ENCODE results near the gene PRMT7. TPM values are rescaled to one million over a fixed set of nuclear protein-coding genes. Genes with fewer than 3 reads are reported as not detected.

Gene PRMT7
- total RNA-seq, 1 donor from 2014 or later, result 80.6 TPM

GRCh38 chr16:68347605-68348004 is 36.8 kb downstream of the PRMT7 start:
- no peaks in the 10 kb centered on the region for H3K27me3 Mint-ChIP-seq (ENCODE audit: insufficient read depth)
- no peaks in the 10 kb centered on the region for H3K9me3 Mint-ChIP-seq
- intact Hi-C loops (cut with micrococcal nuclease), result no loop called here
- DNase-seq (ENCODE audit: low spot score), result no peak
- no peak overlapping the region for H3K27ac Mint-ChIP-seq
- H3K4me3 Mint-ChIP-seq, result no peak overlapping the region
- peaks cover 64% of the 10 kb centered on the region for H3K36me3 Mint-ChIP-seq (ENCODE audit: low read depth)
- peaks cover 19% of the 10 kb centered on the region for H3K4me1 Mint-ChIP-seq (ENCODE audit: low read depth)

GRCh38 chr16:68348639-68349445 is 38.0 kb downstream of the PRMT7 start:
- Mint-ChIP-seq H3K36me3 (ENCODE audit: low read depth) (peaks cover 71% of the 10 kb centered on the region), H3K27me3 (ENCODE audit: insufficient read depth) (no peaks in the 10 kb centered on the region), H3K9me3 (no peaks in the 10 kb centered on the region), H3K4me3 (no peak overlapping the region), H3K4me1 (ENCODE audit: low read depth) (peaks cover 19% of the 10 kb centered on the region), H3K27ac (no peak overlapping the region)
- DNase-seq (ENCODE audit: low spot score), result no peak
- intact Hi-C loops (cut with micrococcal nuclease), result no loop called here

- Mint-ChIP-seq H3K27me3 (ENCODE audit: insufficient read depth) (no peaks in the 10 kb centered on the region), H3K4me3 (no peak overlapping the region), H3K27ac (no peak overlapping the region), H3K36me3 (ENCODE audit: low read depth) (peaks cover 78% of the 10 kb centered on the region), H3K9me3 (no peaks in the 10 kb centered on the region), H3K4me1 (ENCODE audit: low read depth) (peaks cover 25% of the 10 kb centered on the region)
- intact Hi-C loops (cut with micrococcal nuclease), result no loop called here
- DNase-seq (ENCODE audit: low spot score), result no peak
Observed at GRCh38 chr16:68349838-68350410, 39.1 kb downstream of the PRMT7 start.

GRCh38 chr16:68350813-68351350 is 40.1 kb downstream of the PRMT7 start:
- intact Hi-C loops (cut with micrococcal nuclease), result no loop called here
- DNase-seq (ENCODE audit: low spot score), result no peak
- Mint-ChIP-seq H3K36me3 (ENCODE audit: low read depth) (peaks cover 77% of the 10 kb centered on the region), H3K27ac (no peak overlapping the region), H3K27me3 (ENCODE audit: insufficient read depth) (no peaks in the 10 kb centered on the region), H3K4me3 (no peak overlapping the region), H3K9me3 (no peaks in the 10 kb centered on the region), H3K4me1 (ENCODE audit: low read depth) (peaks cover 32% of the 10 kb centered on the region)

- Mint-ChIP-seq H3K27me3 (ENCODE audit: insufficient read depth) (peaks cover 1% of the 10 kb centered on the region), H3K4me1 (ENCODE audit: low read depth) (peaks cover 38% of the 10 kb centered on the region), H3K27ac (no peak overlapping the region), H3K9me3 (no peaks in the 10 kb centered on the region), H3K36me3 (ENCODE audit: low read depth) (peaks cover 74% of the 10 kb centered on the region), H3K4me3 (no peak overlapping the region)
- no peak for DNase-seq (ENCODE audit: low spot score)
- intact Hi-C loops (cut with micrococcal nuclease), result no loop called here
Observed at GRCh38 chr16:68351463-68351862, 40.6 kb downstream of the PRMT7 start.

- H3K4me3 Mint-ChIP-seq, result no peak overlapping the region
- H3K27me3 Mint-ChIP-seq (ENCODE audit: insufficient read depth), result peaks cover 2% of the 10 kb centered on the region
- H3K27ac Mint-ChIP-seq, result no peak overlapping the region
- intact Hi-C loops (cut with micrococcal nuclease), result no loop called here
- peaks cover 74% of the 10 kb centered on the region for H3K36me3 Mint-ChIP-seq (ENCODE audit: low read depth)
- H3K4me1 Mint-ChIP-seq (ENCODE audit: low read depth), result peaks cover 38% of the 10 kb centered on the region
- no peaks in the 10 kb centered on the region for H3K9me3 Mint-ChIP-seq
- no peak for DNase-seq (ENCODE audit: low spot score)
Observed at GRCh38 chr16:68351991-68352431, 41.2 kb downstream of the PRMT7 start.

GRCh38 chr16:68353366-68353765 is 42.5 kb downstream of the PRMT7 start:
- Mint-ChIP-seq H3K4me1 (ENCODE audit: low read depth) (peaks cover 41% of the 10 kb centered on the region), H3K27ac (no peak overlapping the region), H3K4me3 (no peak overlapping the region), H3K9me3 (no peaks in the 10 kb centered on the region), H3K27me3 (ENCODE audit: insufficient read depth) (peaks cover 2% of the 10 kb centered on the region), H3K36me3 (ENCODE audit: low read depth) (peaks cover 72% of the 10 kb centered on the region)
- DNase-seq (ENCODE audit: low spot score), result no peak
- intact Hi-C loops (cut with micrococcal nuclease), result no loop called here

GRCh38 chr16:68354816-68355215 is 44.0 kb downstream of the PRMT7 start:
- Mint-ChIP-seq H3K36me3 (ENCODE audit: low read depth) (peaks cover 63% of the 10 kb centered on the region), H3K9me3 (no peaks in the 10 kb centered on the region), H3K27ac (peak overlapping the region; percentile 29), H3K4me3 (no peak overlapping the region), H3K27me3 (ENCODE audit: insufficient read depth) (peaks cover 2% of the 10 kb centered on the region), H3K4me1 (ENCODE audit: low read depth) (peaks cover 40% of the 10 kb centered on the region)
- DNase-seq (ENCODE audit: low spot score), result no peak
- intact Hi-C loops (cut with micrococcal nuclease), result no loop called here

GRCh38 chr16:68355447-68356248 is 44.8 kb downstream of the PRMT7 start:
- no peaks in the 10 kb centered on the region for H3K9me3 Mint-ChIP-seq
- H3K27me3 Mint-ChIP-seq (ENCODE audit: insufficient read depth), result peaks cover 2% of the 10 kb centered on the region
- no peak overlapping the region for H3K27ac Mint-ChIP-seq
- H3K36me3 Mint-ChIP-seq (ENCODE audit: low read depth), result peaks cover 60% of the 10 kb centered on the region
- intact Hi-C loops (cut with micrococcal nuclease), result loop anchor here (1.0 kb wide), 2 partner anchors 14 to 97 kb away; no protein-coding TSS in a partner anchor
- peaks cover 40% of the 10 kb centered on the region for H3K4me1 Mint-ChIP-seq (ENCODE audit: low read depth)
- peak overlapping the region; percentile 58 for H3K4me3 Mint-ChIP-seq
- no peak for DNase-seq (ENCODE audit: low spot score)

- intact Hi-C loops (cut with micrococcal nuclease), result loop anchor here (1.0 kb wide), 2 partner anchors 13 to 98 kb away; no protein-coding TSS in a partner anchor
- Mint-ChIP-seq H3K36me3 (ENCODE audit: low read depth) (peaks cover 59% of the 10 kb centered on the region), H3K27me3 (ENCODE audit: insufficient read depth) (peaks cover 2% of the 10 kb centered on the region), H3K4me1 (ENCODE audit: low read depth) (peaks cover 40% of the 10 kb centered on the region), H3K4me3 (peak overlapping the region; percentile 58), H3K9me3 (no peaks in the 10 kb centered on the region), H3K27ac (peak overlapping the region; percentile 70)
- DNase-seq (ENCODE audit: low spot score), result peak; percentile 73
Observed at GRCh38 chr16:68356249-68356918, 45.6 kb downstream of the PRMT7 start.

GRCh38 chr16:68356919-68357286 is 46.1 kb downstream of the PRMT7 start:
- DNase-seq (ENCODE audit: low spot score), result no peak
- H3K9me3 Mint-ChIP-seq, result no peaks in the 10 kb centered on the region
- peaks cover 40% of the 10 kb centered on the region for H3K4me1 Mint-ChIP-seq (ENCODE audit: low read depth)
- no peak overlapping the region for H3K27ac Mint-ChIP-seq
- intact Hi-C loops (cut with micrococcal nuclease), result loop anchor here (1.0 kb wide), 2 partner anchors 12 to 99 kb away; no protein-coding TSS in a partner anchor
- peaks cover 57% of the 10 kb centered on the region for H3K36me3 Mint-ChIP-seq (ENCODE audit: low read depth)
- H3K4me3 Mint-ChIP-seq, result peak overlapping the region; percentile 58
- H3K27me3 Mint-ChIP-seq (ENCODE audit: insufficient read depth), result peaks cover 2% of the 10 kb centered on the region

GRCh38 chr16:68357521-68357922 is 46.7 kb downstream of the PRMT7 start:
- H3K4me3 Mint-ChIP-seq, result no peak overlapping the region
- no peaks in the 10 kb centered on the region for H3K9me3 Mint-ChIP-seq
- intact Hi-C loops (cut with micrococcal nuclease), result no loop called here
- H3K27ac Mint-ChIP-seq, result no peak overlapping the region
- H3K4me1 Mint-ChIP-seq (ENCODE audit: low read depth), result peaks cover 40% of the 10 kb centered on the region
- H3K27me3 Mint-ChIP-seq (ENCODE audit: insufficient read depth), result peaks cover 2% of the 10 kb centered on the region
- no peak for DNase-seq (ENCODE audit: low spot score)
- H3K36me3 Mint-ChIP-seq (ENCODE audit: low read depth), result peaks cover 52% of the 10 kb centered on the region

Data from activated T-helper 1 cell treated with anti-CD3 and anti-CD28 coated beads, Interleukin-12 subunit alpha, Interleukin-12 subunit beta, Interleukin-2, Interleukin-4 antibody, amounts not matched to agents 30 ng/mL and 10 ng/mL and 1 ng/mL, durations not matched to agents 14 hours and 24 hours and 36 hours (primary cell).